NCI-H460 (cell line): ENCODE results near the gene LRRC8E. TPM values are rescaled to one million over a fixed set of nuclear protein-coding genes. Genes with fewer than 3 reads are reported as not detected.
A peak's percentile ranks its signal among the peaks of the same experiment; 100 is the strongest.

Experiments used
- DNase-seq: peaks from one replicate; pipeline ENCODE4 v3.0.0-alpha.2; 2016; ENCODE audit warnings: low read depth; ENCODE audit errors: extremely low read depth
- total RNA-seq: library from RNA; depleted of rRNA; stranded (reverse); fragments of >200 nt; shearing (Covaris generic); gene quantifications from 2 replicates; pipeline ENCODE4 v1.2.3, GENCODE V29; 2014

The LRRC8E gene
- total RNA-seq, 1 experiment from 2014 or later: 5.2 TPM

DNA sequence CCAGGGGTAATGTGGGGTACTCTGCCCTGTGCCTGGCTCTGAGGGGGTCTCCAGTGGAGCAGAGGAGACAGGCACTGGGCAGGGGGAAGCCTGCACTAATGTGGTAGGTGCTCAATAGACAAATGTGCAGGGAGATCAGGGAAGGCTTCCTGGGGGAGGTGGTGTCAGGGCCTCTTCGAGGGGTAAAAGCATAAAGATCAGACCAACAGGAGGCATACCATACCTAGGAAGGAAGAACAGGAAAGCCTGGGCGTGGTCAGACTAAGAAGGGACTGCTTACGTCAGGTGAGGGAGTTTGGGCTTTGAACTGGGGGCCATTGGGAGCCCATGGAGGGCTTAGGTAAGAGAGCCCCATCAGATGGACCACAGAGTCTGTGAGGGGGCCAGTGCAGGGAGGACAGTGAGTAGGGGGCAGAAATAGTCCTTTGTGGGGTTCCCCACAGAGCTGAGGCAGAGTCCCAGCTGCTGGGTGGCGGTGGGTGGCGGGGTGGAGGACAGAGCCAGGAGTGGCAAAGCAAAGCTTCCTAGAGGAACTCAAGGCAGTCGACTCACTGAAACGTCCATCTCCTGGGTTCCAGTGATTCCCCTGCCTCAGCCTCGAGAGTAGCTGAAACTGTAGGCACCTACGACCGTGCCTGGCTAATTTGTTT, 22.9 kb upstream of the LRRC8E start:
- no peak for DNase-seq

DNA sequence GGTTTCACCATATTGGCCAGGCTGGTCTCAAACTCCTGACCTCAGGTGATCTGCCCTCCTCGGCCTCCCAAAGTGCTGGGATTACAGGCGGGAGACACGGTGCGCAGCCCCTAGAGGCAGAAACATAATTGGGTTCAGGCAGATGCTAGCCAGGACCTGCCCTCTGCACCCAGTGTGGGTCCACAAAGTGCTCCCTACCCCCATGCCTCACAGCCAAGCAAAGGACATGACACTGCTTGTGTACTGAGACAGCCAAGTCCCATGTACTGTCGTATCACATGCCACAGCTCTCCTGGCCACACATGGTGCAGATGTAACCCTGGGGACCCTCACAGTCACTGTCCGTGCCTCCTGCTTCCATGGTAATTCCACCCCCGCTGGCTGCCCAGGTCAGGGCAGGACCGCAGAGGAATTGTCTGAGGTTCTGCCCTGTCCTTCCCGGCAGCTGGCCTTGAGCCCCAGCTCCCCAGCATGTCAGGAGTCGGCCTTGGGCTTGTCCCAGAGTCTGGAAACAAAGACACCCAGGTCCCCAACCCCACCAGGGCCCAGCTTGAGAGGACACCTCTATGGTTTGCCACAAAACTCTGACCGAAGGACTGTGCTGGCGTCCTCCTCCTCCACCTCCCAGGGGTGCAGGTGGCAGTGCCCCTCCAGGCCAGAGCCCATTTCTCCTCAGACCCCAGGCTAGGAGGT, 21.8 kb upstream of the LRRC8E start:
- no peak for DNase-seq

DNA sequence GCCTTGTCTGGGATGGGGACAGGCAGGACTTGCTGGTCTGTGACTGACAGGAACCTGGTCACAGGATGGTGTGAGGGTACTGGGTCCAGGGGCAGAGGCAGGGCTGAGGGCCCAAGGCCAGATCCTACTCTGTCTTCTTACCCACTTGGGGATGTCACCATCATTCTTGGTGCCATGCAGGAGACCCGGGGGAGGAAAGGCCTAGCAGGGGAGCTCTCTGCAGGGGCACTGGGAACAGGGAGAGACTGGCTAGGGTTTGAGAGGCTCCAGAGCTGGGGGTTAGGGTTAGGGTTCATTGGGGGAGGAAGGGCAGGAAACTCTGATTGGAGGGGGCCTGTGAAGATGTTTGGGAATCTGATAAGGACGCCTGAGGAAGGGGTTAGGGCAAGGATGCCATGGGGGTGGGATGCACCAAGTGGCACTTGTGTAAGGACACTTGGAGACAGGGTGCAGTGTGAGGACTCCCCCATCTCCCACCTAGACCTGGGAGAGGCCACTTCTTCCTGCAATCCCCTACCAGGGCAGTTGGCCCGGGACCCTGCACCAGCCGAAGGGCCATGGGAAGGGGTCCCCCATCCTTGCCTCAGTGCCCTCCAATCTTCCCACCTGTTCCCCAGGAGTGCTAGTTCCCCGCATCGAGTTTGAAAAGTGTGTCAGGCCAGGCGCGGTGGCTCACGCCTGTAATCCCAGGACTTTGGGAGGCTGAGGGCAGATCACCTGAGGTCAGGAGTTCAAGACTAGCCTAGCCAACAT, 21.0 kb upstream of the LRRC8E start:
- DNase-seq: no peak

DNA sequence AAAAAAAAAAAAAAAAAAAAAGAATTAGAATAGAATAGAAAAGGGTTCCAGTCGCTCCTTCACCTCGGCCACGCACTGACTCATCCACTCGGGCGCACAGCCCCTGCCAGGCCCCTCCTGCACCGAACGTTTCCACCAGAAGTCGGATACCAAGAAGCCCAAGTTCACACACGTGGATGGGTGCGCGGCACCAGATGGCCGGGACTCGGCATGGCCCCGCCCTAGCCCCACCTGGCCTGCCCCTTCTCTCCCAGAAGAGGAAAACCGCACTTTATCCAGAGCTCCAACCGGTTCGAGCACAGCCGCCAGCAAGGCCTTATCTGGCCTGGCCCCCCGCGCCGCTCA, 20.0 kb upstream of the LRRC8E start:
- DNase-seq: no peak

DNA sequence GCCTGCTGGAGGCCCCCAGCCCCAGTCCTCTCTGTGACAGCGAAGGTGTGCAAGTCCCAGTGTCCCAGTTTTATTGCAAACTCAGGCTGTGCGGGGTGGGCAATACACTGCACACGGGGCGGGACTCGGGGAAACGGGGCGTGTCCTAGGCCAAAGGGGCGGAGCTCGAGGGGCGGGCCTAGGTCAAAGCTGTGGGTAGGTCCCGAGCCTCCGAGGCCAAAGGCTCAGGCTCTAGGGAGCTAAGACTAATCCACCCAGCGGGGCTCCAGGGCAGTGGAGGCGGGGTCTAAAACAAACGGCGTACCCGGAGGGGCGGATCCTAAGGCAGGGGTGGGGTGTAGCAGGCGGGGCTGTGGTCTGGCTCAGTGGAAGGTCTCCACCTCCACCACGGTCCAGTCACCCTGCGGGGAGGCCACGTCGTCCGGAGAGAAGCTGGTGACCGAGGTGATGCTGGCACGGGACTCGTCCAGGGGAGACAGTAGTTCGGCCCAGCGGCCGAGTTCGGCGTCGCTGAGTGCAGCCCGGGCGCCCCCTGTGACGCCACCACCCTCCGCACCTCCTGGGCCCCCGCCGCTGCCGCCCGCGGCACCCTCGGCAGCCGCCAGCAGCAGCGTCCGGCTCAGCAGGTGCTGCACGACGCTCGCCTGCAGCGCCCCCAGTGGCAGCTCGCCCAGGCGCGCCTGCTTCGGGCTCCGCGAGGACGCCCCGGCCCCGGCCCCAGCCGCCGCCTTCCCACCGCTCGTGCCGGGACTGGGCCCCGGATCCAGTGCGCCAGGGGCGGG, 19.4 kb upstream of the LRRC8E start:
- peak; percentile 78 for DNase-seq

DNA sequence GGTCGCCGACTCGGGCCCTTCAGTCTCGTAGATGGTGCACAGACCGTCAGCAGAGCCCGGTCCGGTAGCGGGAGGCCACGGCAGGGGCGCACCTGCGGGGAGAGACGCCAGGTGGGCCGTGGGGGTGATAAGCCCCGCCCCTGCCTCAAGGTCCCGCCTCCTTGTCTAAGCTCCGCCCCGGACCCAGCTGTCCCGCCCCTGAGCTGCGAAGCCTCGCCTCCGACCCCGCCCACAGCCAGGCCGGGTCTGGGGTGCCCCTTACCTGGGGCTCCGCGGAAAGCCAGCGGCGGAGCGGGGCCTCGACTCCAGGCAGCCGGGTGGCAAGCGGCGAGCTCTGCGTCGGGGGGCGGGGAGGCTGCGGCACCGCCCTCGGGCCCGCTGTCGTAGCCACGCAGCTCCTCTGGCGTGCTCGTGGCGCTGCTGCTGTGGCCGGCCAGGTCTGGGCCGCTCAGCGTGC, 18.8 kb upstream of the LRRC8E start:
- peak; percentile 57 for DNase-seq

DNA sequence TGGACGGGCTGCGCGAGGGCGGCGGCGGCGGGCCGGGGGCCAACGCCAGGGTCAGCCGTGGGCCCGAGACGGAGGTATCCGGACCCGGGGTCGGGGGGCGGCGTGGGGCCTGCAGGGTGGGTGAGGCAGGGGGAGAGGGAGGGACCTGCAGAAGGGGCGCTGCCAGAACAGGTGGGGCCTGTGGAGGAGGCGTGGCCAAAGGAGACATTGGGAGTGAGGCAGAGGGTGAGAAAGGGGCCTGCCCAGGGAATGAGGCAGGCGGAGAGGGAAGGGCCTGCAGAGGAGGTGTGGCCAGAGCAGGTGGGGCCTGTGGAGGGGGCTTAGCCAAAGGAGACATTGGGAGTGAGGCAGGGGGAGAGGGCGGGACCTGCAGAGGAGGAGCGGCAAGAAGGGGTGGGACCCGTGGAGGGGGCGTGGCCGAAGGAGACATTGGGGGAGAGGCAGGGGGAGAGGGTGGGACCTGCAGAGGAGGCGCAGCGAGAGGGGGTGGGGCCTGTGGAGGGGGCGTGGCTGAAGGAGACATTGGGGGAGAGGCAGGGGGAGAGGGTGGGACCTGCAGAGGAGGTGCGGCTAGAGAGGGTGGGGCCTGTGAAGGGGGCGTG, 18.3 kb upstream of the LRRC8E start:
- DNase-seq: peak; percentile 77

DNA sequence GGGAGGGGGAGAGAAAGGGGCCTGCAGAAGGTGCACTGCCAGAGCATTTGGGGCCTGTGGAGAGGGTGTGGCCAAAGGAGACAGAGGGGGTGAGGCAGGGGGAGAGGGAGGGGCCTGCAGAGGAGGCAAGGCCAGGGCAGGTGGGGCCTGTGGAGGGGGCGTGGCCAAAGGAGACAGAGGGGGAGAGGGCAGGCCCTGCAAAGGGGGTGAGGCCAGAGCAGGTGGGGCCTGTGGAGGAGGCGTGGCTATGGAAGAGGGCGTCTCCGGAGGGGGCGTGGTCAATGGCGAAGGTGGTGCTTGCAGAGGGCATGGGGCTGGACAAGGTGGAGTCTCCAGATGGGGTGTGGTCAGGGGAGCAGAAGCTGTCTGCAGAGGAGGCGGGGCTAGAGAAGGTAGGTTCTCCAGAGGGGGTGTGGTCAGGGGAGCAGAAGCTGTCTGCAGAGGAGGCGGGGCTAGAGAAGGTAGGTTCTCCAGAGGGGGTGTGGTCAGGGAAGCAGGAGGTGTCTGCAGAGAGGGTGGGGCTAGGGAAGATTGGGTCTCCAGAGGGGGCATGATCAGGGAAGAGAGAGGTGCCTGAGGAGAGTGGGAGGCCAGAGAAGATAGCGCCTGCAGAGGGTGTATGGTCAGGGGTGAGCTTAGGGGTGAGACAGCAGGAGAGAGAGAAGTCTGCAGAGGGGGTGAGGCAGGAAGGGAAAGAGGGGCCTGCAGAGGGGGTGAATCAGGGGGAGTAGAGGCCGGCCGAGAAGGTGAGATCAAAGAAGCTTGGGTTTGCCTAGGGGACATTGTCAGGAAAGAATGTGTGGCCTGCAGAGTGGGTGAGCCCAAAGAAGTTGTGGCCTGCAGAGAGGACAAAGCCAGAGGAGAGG, 17.5 kb upstream of the LRRC8E start:
- DNase-seq: peak; percentile 91

DNA sequence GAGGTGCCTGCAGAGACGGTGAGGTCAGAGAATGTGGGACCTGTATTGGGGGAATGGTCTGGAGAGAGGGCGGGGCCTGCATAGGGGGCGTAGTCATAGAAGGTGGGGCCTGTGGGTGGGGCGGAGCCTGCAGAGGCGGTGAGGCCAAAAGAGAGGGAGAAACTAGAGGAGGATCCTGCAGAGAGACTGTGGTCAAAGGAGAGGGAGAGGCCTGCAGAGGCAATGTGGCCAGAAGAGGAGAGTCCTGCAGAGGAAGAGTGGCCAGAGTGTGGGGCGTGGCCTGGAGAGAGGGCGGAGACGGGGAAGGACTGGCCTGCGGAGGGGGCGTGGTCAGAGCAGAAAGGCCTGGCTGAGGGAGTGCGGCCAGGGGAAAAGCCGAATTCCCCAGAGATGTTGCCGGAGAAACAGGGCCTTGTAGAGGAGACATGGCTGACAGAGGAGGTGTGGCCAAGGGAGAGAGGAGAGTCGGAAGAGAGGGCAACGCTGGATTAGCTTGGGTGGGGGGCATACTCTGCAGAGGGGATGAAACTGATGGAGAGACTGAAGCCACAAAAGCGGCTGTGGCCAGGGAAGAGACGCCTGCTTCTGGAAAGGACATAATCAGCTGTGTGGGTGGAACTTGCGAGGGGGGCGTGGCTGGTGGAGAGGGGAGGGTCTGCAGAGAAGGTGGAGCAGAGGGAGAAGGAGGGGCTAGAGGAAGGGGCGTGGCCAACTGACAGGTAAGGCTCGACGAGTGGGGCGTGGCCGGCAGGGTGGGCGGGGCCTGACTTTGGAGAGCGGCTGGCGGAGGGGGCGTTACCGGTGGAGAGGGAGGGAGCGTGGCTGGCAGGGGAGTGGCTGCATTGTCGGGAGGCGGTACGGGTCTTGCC, 16.6 kb upstream of the LRRC8E start:
- peak; percentile 84 for DNase-seq

DNA sequence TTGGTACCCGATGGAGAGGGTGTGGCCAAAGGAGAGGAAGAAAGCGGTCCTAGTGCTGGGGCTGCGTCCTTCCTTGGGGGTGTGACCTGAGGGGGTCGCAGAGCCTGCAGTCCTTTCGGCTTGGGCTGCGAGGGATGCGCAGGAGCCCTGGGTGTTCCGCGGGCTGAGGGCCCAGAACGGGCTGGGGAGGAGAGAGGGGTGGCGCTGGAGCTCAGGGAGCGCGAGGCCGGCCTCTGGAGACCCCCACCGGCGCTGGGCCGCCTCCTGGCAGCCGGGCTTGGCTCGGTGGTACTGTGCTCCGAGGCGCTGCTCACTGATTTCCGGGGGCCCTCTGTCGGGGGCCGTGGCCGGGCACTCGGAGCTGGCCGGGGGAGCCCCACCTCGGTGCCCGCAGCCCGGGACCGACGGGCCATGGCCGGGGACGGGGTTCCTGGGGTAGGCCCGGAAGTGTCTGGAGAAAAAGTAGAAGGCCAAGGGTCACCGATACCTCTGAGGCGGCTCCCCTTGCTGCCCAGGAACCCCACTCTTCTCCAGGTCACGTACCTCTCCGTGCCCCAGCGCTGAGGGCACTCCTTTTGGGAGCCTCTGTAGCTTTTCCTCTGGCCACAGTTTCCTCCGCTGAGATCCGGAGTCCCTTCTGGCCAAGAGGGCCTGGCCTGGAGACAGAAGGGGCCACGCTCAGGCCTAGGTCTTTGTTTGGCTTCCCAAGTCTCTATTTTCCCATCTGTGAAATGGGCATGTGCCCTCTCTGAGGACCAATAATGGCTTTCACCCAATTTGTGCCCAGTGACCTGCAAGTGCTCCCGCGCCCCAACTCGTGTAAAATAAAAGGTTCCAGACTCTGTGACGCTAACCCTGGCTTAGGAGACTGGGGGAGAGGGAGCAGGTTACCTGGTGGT, 15.8 kb upstream of the LRRC8E start:
- no peak for DNase-seq

DNA sequence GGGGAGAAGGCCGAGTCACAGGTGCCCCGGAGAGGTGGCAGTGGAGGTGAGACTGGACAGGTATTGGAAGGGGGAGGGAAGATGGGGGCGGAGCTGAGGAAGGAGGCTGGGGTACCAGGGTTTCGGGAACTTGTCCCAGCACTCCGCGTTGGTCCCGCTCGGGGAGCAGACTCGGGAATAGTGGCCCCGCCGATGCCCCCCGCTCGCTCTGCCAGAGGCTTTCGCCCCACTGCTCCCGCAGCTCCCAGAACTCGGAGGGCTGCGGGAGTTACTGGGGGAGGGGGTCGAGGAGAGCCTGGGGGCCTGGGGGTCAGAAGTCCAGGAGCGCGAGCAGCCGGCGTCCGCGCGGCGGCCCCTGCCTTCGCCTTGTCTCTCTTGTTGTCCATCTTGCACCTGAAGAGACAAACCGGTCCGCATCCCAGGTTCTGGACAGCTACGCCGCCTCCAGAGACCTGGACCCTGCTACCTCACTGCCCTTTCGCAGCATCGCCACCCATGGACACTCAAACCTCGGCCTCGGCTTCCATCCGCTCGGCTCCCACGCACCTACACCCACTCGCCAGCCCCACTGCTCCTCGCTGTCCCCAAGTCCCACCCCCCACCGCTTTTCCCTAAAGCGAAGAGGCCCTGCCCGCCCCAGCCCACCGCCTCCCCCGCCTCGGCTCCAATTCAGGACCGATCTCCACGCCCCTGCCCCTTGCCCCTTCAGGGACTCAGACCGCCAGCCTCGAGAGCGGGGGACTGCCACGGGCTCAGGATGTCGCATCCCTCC, 14.8 kb upstream of the LRRC8E start:
- DNase-seq: no peak

DNA sequence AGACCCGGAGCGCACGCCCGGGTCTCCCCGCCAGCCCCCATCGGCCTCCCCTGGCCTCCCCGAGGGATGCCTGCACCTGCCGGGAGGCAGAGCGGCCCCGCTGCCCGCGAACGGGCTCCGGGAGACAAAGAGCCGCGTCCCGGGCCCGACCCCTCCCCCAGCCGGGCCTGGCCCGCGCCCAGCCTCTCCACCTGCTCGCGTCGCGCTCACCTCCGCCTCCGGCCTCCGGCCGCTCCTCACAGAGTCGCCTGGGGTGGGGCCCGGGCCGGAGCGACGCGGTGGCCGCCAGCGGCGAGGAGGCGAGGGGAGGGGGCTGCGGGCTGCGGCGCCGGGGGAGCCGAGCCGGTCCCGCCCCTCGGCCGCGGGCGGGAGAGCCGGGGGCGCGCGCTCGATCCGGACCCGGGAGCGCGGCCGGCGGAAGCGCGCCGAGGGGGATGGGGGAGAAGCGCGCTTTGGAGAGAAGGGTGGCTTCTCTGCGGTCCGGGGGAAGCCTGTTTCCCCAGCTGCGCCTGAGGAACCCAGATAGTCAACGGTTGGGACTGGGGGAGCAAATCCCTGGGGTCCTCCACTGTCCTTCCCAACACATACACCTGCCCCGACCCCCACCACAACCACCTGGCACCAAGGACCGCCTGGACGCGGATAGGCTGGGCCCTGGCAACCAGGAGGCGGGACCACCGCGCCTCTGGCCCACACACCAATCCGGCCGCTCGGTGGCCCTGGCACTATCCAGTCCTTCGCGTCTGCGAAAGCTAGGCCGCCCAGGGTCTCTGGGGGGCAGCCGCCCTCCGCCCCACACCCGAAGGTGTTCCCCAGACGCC, 14.0 kb upstream of the LRRC8E start, which contains the start of gene PRR36:
TSS of gene PRR36 (minus strand) at position 315 of the 821 bp plus-strand sequence. CDS start 701 bp downstream, outside the sequence.
- no peak for DNase-seq

DNA sequence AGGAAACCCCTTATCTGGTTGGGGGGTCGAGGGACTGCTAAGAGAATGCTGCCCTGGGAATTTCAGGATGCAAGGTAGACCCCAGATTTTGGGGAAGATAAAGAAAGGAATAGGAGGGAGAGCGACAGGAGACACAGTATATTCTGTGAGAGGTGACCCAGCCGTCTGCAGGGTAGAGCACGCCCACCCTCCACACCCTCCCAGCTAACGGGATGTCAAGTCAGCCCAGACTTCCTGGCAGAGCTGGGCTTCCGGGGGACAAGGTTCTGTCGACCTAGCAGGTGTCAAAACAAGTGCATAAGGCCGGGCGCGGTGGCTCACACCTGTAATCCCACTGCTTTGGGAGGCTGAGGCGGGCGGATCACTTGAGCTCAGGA, 13.4 kb upstream of the LRRC8E start:
- DNase-seq: no peak

DNA sequence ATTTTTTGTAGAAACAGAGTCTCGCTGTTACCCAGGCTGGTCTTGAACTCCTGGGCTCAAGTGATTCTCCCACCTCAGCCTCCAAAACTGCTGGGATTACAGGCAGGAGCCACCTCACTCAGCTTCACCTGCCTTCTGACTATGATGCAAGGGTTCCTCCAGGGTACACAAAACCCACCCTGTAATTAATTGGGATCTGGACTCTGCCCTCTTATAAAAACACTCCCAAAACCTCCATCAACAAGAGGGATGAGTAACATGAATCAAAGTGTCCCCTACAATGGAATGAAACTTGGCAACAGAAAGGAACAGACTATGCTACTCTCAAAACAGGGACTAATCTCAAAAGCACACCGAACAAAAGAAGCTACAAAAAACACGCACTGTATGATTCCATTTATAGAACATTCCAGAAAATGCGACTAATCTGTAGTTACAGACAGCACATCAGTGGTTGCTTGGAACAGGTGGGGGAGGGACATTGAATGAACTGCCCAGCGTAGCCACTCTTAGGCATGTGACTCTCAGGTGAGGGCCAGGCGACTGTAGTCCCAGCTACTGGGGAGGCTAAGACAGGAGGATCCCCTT, 11.0 kb upstream of the LRRC8E start:
- DNase-seq: no peak

DNA sequence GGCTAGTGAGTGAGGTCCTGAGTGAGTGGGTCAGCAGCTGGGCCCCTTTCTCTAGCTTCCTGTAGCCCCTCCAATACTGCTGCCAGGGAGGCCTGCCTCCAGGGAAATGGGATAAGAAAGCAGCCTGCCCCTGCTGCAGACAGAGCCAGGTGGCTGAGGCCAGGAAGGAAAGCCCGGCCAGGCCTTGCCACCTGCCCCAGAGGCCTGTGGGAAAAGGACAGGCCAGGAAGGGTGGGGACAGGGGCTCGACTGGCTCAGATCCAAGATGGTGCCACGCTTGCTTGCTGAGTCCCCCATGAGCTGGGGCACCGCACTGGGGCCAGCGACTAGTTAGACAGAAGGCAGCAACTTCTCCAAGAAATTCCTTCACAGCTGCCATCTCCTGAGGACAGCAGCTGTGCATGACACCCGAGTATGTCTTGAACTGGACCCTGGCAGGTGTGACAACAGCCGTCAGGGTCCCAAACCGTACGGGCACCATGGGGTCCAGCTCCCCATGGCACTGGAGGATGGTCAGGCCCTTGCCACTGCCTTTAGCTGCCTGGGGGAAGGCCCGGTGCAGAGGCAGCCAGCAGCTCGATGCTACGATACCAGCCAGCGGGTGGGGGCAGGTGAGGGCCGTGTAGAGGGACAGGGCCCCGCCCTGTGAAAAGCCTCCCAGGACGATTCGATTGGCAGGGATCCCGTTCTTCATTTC, 9.1 kb upstream of the LRRC8E start:
- DNase-seq: no peak
